ENCODE results near the gene AHCY.
"Not testable (repeated sequence)": the region's sequence is repeated elsewhere in the genome, so short reads cannot be mapped to it uniquely, and the experiment has no call there.

Gene AHCY

GRCh38 chr20:34281177-34281576, 22.0 kb downstream of the AHCY start:
- no peak overlapping the region for H3K27ac Mint-ChIP-seq
- H3K4me1 Mint-ChIP-seq (ENCODE audit: low read depth in 2 of 2): no peaks in the 10 kb centered on the region

GRCh38 chr20:34274694-34275093, 28.5 kb downstream of the AHCY start:
- H3K4me3 Mint-ChIP-seq: no peak overlapping the region
- H3K27ac Mint-ChIP-seq: no peak overlapping the region
- no peaks in the 10 kb centered on the region for H3K4me1 Mint-ChIP-seq (ENCODE audit: low read depth in 2 of 2)
- no peaks in the 10 kb centered on the region for H3K27me3 Mint-ChIP-seq
- DNase-seq: no peak
- H3K36me3 Mint-ChIP-seq (ENCODE audit: insufficient read depth): peaks cover 4% of the 10 kb centered on the region
- ATAC-seq (replicated peaks): no peak
- no peaks in the 10 kb centered on the region for H3K9me3 Mint-ChIP-seq

More at GRCh38 chr20:34281177-34281576, 22.0 kb downstream of the AHCY start:
- Mint-ChIP-seq H3K27me3 (no peaks in the 10 kb centered on the region), H3K36me3 (ENCODE audit: insufficient read depth) (peaks cover 11% of the 10 kb centered on the region), H3K4me3 (no peak overlapping the region), H3K9me3 (no peaks in the 10 kb centered on the region)
- no peak for ATAC-seq (replicated peaks)
- no peak for DNase-seq

- H3K9me3 Mint-ChIP-seq: no peaks in the 10 kb centered on the region
These were observed 31.2 kb downstream of the AHCY start for GRCh38 chr20:34271956-34272355.

GRCh38 chr20:34269996-34270627, 33.0 kb downstream of the AHCY start:
- Mint-ChIP-seq H3K36me3 (ENCODE audit: insufficient read depth) (peaks cover 3% of the 10 kb centered on the region), H3K27ac (no peak overlapping the region), H3K4me1 (ENCODE audit: low read depth in 2 of 2) (peaks cover 3 to 5% of the 10 kb centered on the region in 2 donors), H3K4me3 (no peak overlapping the region), H3K9me3 (no peaks in the 10 kb centered on the region), H3K27me3 (peaks cover 0 to 16% of the 10 kb centered on the region in 2 donors)
- DNase-seq: no peak
- ATAC-seq (replicated peaks): no peak

More at GRCh38 chr20:34271956-34272355, 31.2 kb downstream of the AHCY start:
- Mint-ChIP-seq H3K4me1 (ENCODE audit: low read depth in 2 of 2) (peaks cover 3 to 5% of the 10 kb centered on the region in 2 donors), H3K4me3 (no peak overlapping the region), H3K27ac (no peak overlapping the region), H3K36me3 (ENCODE audit: insufficient read depth) (peaks cover 6% of the 10 kb centered on the region), H3K27me3 (peaks cover 0 to 16% of the 10 kb centered on the region in 2 donors)
- ATAC-seq (replicated peaks): no peak
- DNase-seq: no peak

GRCh38 chr20:34268851-34269636, 34.1 kb downstream of the AHCY start:
- Mint-ChIP-seq H3K4me3 (peak overlapping the region; percentile 64 to 67), H3K36me3 (ENCODE audit: insufficient read depth) (peaks cover 3% of the 10 kb centered on the region), H3K9me3 (no peaks in the 10 kb centered on the region), H3K27ac (peak overlapping the region in 1 of 2 donors; percentile 56), H3K4me1 (ENCODE audit: low read depth in 2 of 2) (peaks cover 3 to 5% of the 10 kb centered on the region in 2 donors), H3K27me3 (peaks cover 0 to 16% of the 10 kb centered on the region in 2 donors)
- ATAC-seq (replicated peaks): peak; percentile 68
- peak in 1 of 3 experiments; percentile 11 for DNase-seq

GRCh38 chr20:34268145-34268544, 35.0 kb downstream of the AHCY start:
- peaks cover 3% of the 10 kb centered on the region for H3K36me3 Mint-ChIP-seq (ENCODE audit: insufficient read depth)
- peaks cover 0 to 16% of the 10 kb centered on the region in 2 donors for H3K27me3 Mint-ChIP-seq
- no peaks in the 10 kb centered on the region for H3K9me3 Mint-ChIP-seq
- no peak for DNase-seq
- peaks cover 3 to 5% of the 10 kb centered on the region in 2 donors for H3K4me1 Mint-ChIP-seq (ENCODE audit: low read depth in 2 of 2)
- no peak for ATAC-seq (replicated peaks)
- H3K27ac Mint-ChIP-seq: no peak overlapping the region
- H3K4me3 Mint-ChIP-seq: peak overlapping the region; percentile 64 to 67

- DNase-seq (no peak), ATAC-seq (replicated peaks) (no peak)
- no peaks in the 10 kb centered on the region for H3K36me3 Mint-ChIP-seq (ENCODE audit: insufficient read depth)
- H3K4me1 Mint-ChIP-seq (ENCODE audit: low read depth in 2 of 2): peaks cover 2% of the 10 kb centered on the region in 2 donors
- peaks cover 0 to 11% of the 10 kb centered on the region in 2 donors for H3K27me3 Mint-ChIP-seq
- H3K9me3 Mint-ChIP-seq: no peaks in the 10 kb centered on the region
- H3K4me3 Mint-ChIP-seq: no peak overlapping the region
- no peak overlapping the region for H3K27ac Mint-ChIP-seq
These were observed 39.0 kb downstream of the AHCY start for GRCh38 chr20:34264141-34264540.

GRCh38 chr20:34263468-34263867, 39.7 kb downstream of the AHCY start:
- not testable (repeated sequence) for H3K27me3 Mint-ChIP-seq; H3K36me3 Mint-ChIP-seq (ENCODE audit: insufficient read depth); H3K4me1 Mint-ChIP-seq (ENCODE audit: low read depth in 2 of 2); H3K9me3 Mint-ChIP-seq; DNase-seq; H3K4me3 Mint-ChIP-seq; H3K27ac Mint-ChIP-seq; ATAC-seq (replicated peaks)

GRCh38 chr20:34262488-34263288, 40.5 kb downstream of the AHCY start:
- H3K4me1 Mint-ChIP-seq (ENCODE audit: low read depth in 2 of 2): no peaks in the 10 kb centered on the region
- DNase-seq: no peak
- H3K27ac Mint-ChIP-seq: no peak overlapping the region
- H3K9me3 Mint-ChIP-seq: no peaks in the 10 kb centered on the region
- H3K27me3 Mint-ChIP-seq: no peaks in the 10 kb centered on the region
- H3K36me3 Mint-ChIP-seq (ENCODE audit: insufficient read depth): no peaks in the 10 kb centered on the region
- no peak overlapping the region for H3K4me3 Mint-ChIP-seq
- ATAC-seq (replicated peaks): no peak

GRCh38 chr20:34260208-34260942, 42.8 kb downstream of the AHCY start:
- Mint-ChIP-seq H3K4me1 (ENCODE audit: low read depth in 2 of 2) (no peaks in the 10 kb centered on the region), H3K4me3 (no peak overlapping the region), H3K36me3 (ENCODE audit: insufficient read depth) (no peaks in the 10 kb centered on the region), H3K27ac (peak overlapping the region in 1 of 2 donors; percentile 4), H3K9me3 (no peaks in the 10 kb centered on the region), H3K27me3 (peaks cover 0 to 9% of the 10 kb centered on the region in 2 donors)
- ATAC-seq (replicated peaks) (no peak), DNase-seq (no peak)

GRCh38 chr20:34256629-34257124, 46.5 kb downstream of the AHCY start:
- no peak overlapping the region for H3K27ac Mint-ChIP-seq
- no peak overlapping the region for H3K4me3 Mint-ChIP-seq
- no peaks in the 10 kb centered on the region for H3K9me3 Mint-ChIP-seq
- peaks cover 3% of the 10 kb centered on the region for H3K36me3 Mint-ChIP-seq (ENCODE audit: insufficient read depth)
- H3K27me3 Mint-ChIP-seq: peaks cover 0 to 9% of the 10 kb centered on the region in 2 donors
- DNase-seq (no peak), ATAC-seq (replicated peaks) (no peak)
- no peaks in the 10 kb centered on the region for H3K4me1 Mint-ChIP-seq (ENCODE audit: low read depth in 2 of 2)

- H3K36me3 Mint-ChIP-seq (ENCODE audit: insufficient read depth): peaks cover 3% of the 10 kb centered on the region
- H3K27me3 Mint-ChIP-seq: peaks cover 0 to 9% of the 10 kb centered on the region in 2 donors
- no peak overlapping the region for H3K4me3 Mint-ChIP-seq
- no peaks in the 10 kb centered on the region for H3K9me3 Mint-ChIP-seq
- H3K27ac Mint-ChIP-seq: no peak overlapping the region
- ATAC-seq (replicated peaks) (no peak), DNase-seq (no peak)
- no peaks in the 10 kb centered on the region for H3K4me1 Mint-ChIP-seq (ENCODE audit: low read depth in 2 of 2)
These were observed 48.2 kb downstream of the AHCY start for GRCh38 chr20:34254979-34255378.
